Endothelial cell of umbilical vein (primary cell): ENCODE measurements around the gene INCENP. TPM values are rescaled to one million over a fixed set of nuclear protein-coding genes. Genes with fewer than 3 reads are reported as not detected.

Experiments used
- BruUV-seq: library from RNA; stranded (reverse); fragments of 400-500 nt; replicated peaks from 2 replicates; lab custom pipeline; 2021; lab: Mats Ljungman, UMichigan
- CTCF ChIA-PET: fragments of 300-600, 350-600 bp; sonication (Branson Sonifier 250); formaldehyde crosslinking; loops from one replicate; lab custom pipeline; 2021; ENCODE audit warnings: antibody characterized with exemption, inconsistent platforms; lab: Charles Lee
- POLR2A ChIA-PET: fragments of 300-600, 350-600 bp; sonication (Branson Sonifier 250); formaldehyde crosslinking; loops from one replicate; lab custom pipeline; 2021; ENCODE audit warnings: antibody characterized with exemption, inconsistent platforms; lab: Charles Lee
- DNase-seq: peaks from one replicate; pipeline ENCODE4 v3.0.0-alpha.2; 2011; ENCODE audit warnings: low read depth, low spot score
- FAIRE-seq: peaks from 2 replicates; lab custom pipeline; 2011; peaks lifted over from hg19 to GRCh38; lab: Jason Lieb, UNC
- H2AFZ ChIP-seq: 2 replicates; pipeline ENCODE4 v1.6.0; 2012; ENCODE audit warnings: low read depth, low read length, control low read depth, inconsistent platforms
- H3K27ac ChIP-seq: 2 replicates; pipeline ENCODE4 v1.5.1; 2011; ENCODE audit warnings: low read depth, mild to moderate bottlenecking, control low read depth, low read length, moderate library complexity; ENCODE audit not compliant: insufficient read depth
- H3K27me3 ChIP-seq, 2 experiments: 2 replicates each; pipeline versions ENCODE4 v1.6.0 to v1.6.1; 2011; ENCODE audit warnings: low read length in 2 of 2, mixed read lengths in 1 of 2; ENCODE audit not compliant: control insufficient read depth in 2 of 2, insufficient read depth in 2 of 2
- H3K36me3 ChIP-seq, 2 experiments: 2 replicates in 1 of 2; 3 replicates in 1 of 2; pipeline ENCODE4 v1.5.1; 2011; ENCODE audit warnings: low read length in 2 of 2, mild to moderate bottlenecking in 1 of 2, moderate library complexity in 1 of 2; ENCODE audit not compliant: control insufficient read depth in 2 of 2, insufficient read depth in 2 of 2; ENCODE audit errors: extremely low read depth in 1 of 2
- H3K4me1 ChIP-seq: 3 replicates; pipeline ENCODE4 v1.5.1; 2011; ENCODE audit warnings: mild to moderate bottlenecking, low read length; ENCODE audit not compliant: control insufficient read depth, insufficient read depth; ENCODE audit errors: extremely low read depth
- H3K4me2 ChIP-seq: 2 replicates; pipeline ENCODE4 v1.6.1; 2011; ENCODE audit warnings: low read length, control low read depth, mixed read lengths; ENCODE audit not compliant: insufficient read depth
- H3K4me3 ChIP-seq, 3 experiments: fragments of 200-600 bp in 1 of 3; sonication (generic), shearing (Covaris generic) in 1 of 3; replicated peaks in 1 of 3; 2 replicates each; pipeline ENCODE4 v1.5.1; 2011 to 2016; ENCODE audit warnings: control low read depth in 3 of 3, low read length in 3 of 3, mild to moderate bottlenecking in 2 of 3, inconsistent platforms in 1 of 3, low read depth in 1 of 3, moderate library complexity in 1 of 3; ENCODE audit not compliant: insufficient read depth in 1 of 3
- H3K79me2 ChIP-seq: 2 replicates; pipeline ENCODE4 v1.6.0; 2012; ENCODE audit warnings: low read length, inconsistent platforms; ENCODE audit not compliant: control insufficient read depth, insufficient read depth
- H3K9ac ChIP-seq: replicated peaks from 2 replicates; pipeline ENCODE3; 2011; ENCODE audit warnings: low read length, control low read depth; ENCODE audit not compliant: insufficient read depth; ENCODE audit errors: extremely low read depth
- H3K9me1 ChIP-seq: replicated peaks from 3 replicates; pipeline ENCODE4 v1.6.0; 2011; ENCODE audit warnings: mild to moderate bottlenecking, low read length; ENCODE audit not compliant: control insufficient read depth, insufficient read depth; ENCODE audit errors: extremely low read depth
- H3K9me3 ChIP-seq: replicated peaks from 2 replicates; pipeline ENCODE4 v1.5.1; 2012; ENCODE audit warnings: low read length, inconsistent platforms; ENCODE audit not compliant: control insufficient read depth, insufficient read depth
- H4K20me1 ChIP-seq: replicated peaks from 2 replicates; pipeline ENCODE3; 2011; ENCODE audit warnings: mild to moderate bottlenecking, low read length; ENCODE audit not compliant: control insufficient read depth, insufficient read depth; ENCODE audit errors: extremely low read depth
- EZH2 ChIP-seq: IDR thresholded peaks from 2 replicates; pipeline ENCODE4 v1.6.1; 2012; ENCODE audit warnings: borderline replicate concordance, low read depth, mild to moderate bottlenecking, moderate library complexity, low read length, inconsistent platforms; ENCODE audit not compliant: severe bottlenecking
- FOS ChIP-seq: IDR thresholded peaks from 2 replicates; pipeline ENCODE4 v1.6.1; 2011; ENCODE audit warnings: mild to moderate bottlenecking, low read length, moderate library complexity, borderline replicate concordance; ENCODE audit not compliant: insufficient read depth
- GATA2 ChIP-seq: IDR thresholded peaks from 2 replicates; pipeline ENCODE4 v1.7.0; 2011; ENCODE audit warnings: low read depth, mild to moderate bottlenecking, moderate library complexity, mixed read lengths, low read length; ENCODE audit not compliant: insufficient read length, insufficient read depth
- JUN ChIP-seq: IDR thresholded peaks from 2 replicates; pipeline ENCODE4 v1.6.1; 2011; ENCODE audit warnings: borderline replicate concordance, low read depth; ENCODE audit not compliant: insufficient read length, insufficient read depth
- MYC ChIP-seq: IDR thresholded peaks from one replicate; pipeline ENCODE4 v1.6.1; 2011; ENCODE audit warnings: mild to moderate bottlenecking, low read depth, low read length
- POLR2A ChIP-seq: IDR thresholded peaks from 2 replicates; pipeline ENCODE4 v1.6.1; 2012; ENCODE audit warnings: low read depth, mild to moderate bottlenecking, control low read depth, low read length
- POLR2AphosphoS5 ChIP-seq: IDR thresholded peaks from 2 replicates; pipeline ENCODE4 v1.6.1; 2012; ENCODE audit warnings: low read depth, mild to moderate bottlenecking, control low read depth, low read length, moderate library complexity; ENCODE audit not compliant: insufficient read depth
- dilution Hi-C: fragments of 300-500 bp; cut with MboI; formaldehyde crosslinking; loops from one replicate; pipeline ENCODE4 v1.15.0; 2019; ENCODE audit warnings: low sequenced_read_pairs; ENCODE audit not compliant: extremely low pct_ligation_motif_present
- intact Hi-C: fragments of 100-400 bp; cut with micrococcal nuclease; formaldehyde crosslinking; loops from one replicate; pipeline ENCODE4 v1.10.0; 2022
- polyA plus RNA-seq, 4 experiments: library from polyadenylated mRNA; depleted of rRNA in 3 of 4; stranded (reverse) in 3 of 4; unstranded in 1 of 4; fragments of >200 nt; gene quantifications; 2 replicates each; pipeline versions ENCODE4 v1.2.1 to v1.2.3, GENCODE V29; 2011 to 2012; ENCODE audit warnings: missing spikeins in 1 of 4
- total RNA-seq: library from RNA; stranded (reverse); gene quantifications from 2 replicates; pipeline ENCODE4 v1.2.3, GENCODE V29; 2021
- TF ChIP-seq, protein P1 (sequence below): IDR thresholded peaks from 2 replicates; pipeline ENCODE4 v1.6.1; 2011; ENCODE audit not compliant: insufficient read depth, insufficient read length
- TF ChIP-seq, protein P2 (sequence below), 2 donors: IDR thresholded peaks; 1 replicate in 1 of 2; 2 replicates in 1 of 2; pipeline ENCODE4 v1.5.1; 2011; ENCODE audit warnings: low read length in 2 of 2, mild to moderate bottlenecking in 2 of 2, moderate library complexity in 2 of 2, control low read depth in 1 of 2, inconsistent platforms in 1 of 2, low read depth in 1 of 2; ENCODE audit not compliant: insufficient read depth in 1 of 2; ENCODE audit errors: extremely low read depth in 1 of 2

The INCENP gene
- total and polyA plus RNA-seq, 2 donors (not counting 3 experiments of a cell fraction or from before 2014, with no cell fraction given), result 22.9 to 86.8 TPM

DNA sequence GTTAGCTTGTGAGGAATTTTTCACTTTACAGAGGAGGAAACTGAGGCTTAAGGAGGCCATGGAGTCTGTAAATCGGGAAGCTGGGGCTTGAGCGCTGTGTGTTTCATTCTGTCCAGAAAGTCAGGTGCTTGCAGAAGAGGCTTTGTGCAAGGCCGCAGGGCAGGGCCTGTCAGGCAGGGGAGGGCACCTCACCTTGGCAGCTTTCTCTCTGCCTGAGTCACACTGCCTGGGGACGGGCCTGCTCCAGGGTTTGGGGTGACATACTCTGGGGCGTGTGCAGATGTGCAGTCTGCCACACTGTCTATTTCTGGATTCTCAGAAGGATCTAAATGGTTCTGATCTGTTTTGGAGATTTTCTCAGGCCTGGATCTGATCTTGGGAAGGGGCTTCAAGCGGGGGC lies 8.4 kb downstream of the INCENP start:
- ChIA-PET POLR2A (no interaction called here), CTCF (interaction anchor here (1.4 to 2.4 kb wide), 3 partner anchors 11 to 39 kb away, joined by 4 to 11 read pairs (median 5); no protein-coding TSS in a partner anchor)
- FAIRE-seq, result no peak
- BruUV-seq, result no TSS peak
- dilution Hi-C loops, result no loop called here
- Histone ChIP-seq H3K9ac (no peak overlapping the region), H3K9me1 (no peaks in the 10 kb centered on the region), H3K4me2 (no peak overlapping the region), H3K4me1 (no peaks in the 10 kb centered on the region), H2AFZ (no peak overlapping the region), H3K27ac (no peak overlapping the region), H3K79me2 (peaks cover 95% of the 10 kb centered on the region), H3K36me3 (peaks cover 2 to 25% of the 10 kb centered on the region in 2 experiments), H3K4me3 (no peak overlapping the region), H4K20me1 (no peaks in the 10 kb centered on the region), H3K27me3 (no peaks in the 10 kb centered on the region), H3K9me3 (no peaks in the 10 kb centered on the region)
- intact Hi-C loops, result no loop called here
- no peak for DNase-seq
- no peak for TF ChIP-seq GATA2
- no peak for TF ChIP-seq EZH2
- TF ChIP-seq JUN, result no peak
- no peak for TF ChIP-seq POLR2A
- TF ChIP-seq, protein P1, sequence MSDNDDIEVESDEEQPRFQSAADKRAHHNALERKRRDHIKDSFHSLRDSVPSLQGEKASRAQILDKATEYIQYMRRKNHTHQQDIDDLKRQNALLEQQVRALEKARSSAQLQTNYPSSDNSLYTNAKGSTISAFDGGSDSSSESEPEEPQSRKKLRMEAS, result no peak
- TF ChIP-seq, protein P2, sequence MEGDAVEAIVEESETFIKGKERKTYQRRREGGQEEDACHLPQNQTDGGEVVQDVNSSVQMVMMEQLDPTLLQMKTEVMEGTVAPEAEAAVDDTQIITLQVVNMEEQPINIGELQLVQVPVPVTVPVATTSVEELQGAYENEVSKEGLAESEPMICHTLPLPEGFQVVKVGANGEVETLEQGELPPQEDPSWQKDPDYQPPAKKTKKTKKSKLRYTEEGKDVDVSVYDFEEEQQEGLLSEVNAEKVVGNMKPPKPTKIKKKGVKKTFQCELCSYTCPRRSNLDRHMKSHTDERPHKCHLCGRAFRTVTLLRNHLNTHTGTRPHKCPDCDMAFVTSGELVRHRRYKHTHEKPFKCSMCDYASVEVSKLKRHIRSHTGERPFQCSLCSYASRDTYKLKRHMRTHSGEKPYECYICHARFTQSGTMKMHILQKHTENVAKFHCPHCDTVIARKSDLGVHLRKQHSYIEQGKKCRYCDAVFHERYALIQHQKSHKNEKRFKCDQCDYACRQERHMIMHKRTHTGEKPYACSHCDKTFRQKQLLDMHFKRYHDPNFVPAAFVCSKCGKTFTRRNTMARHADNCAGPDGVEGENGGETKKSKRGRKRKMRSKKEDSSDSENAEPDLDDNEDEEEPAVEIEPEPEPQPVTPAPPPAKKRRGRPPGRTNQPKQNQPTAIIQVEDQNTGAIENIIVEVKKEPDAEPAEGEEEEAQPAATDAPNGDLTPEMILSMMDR (IDR thresholded peaks at IDR 0.05; ENCODE audit: extremely low read depth in 1 of 2, insufficient read depth in 1 of 2, low read depth in 1 of 2, low read length in 2 of 2), result no peak
- TF ChIP-seq FOS, result no peak
- TF ChIP-seq POLR2AphosphoS5, result no peak
- TF ChIP-seq MYC, result no peak
